HepG2 (cell line): ENCODE measurements around the gene HUNK. TPM values are rescaled to one million over a fixed set of nuclear protein-coding genes. Genes with fewer than 3 reads are reported as not detected.

Source experiments
- ATAC-seq: fragments of 200-7000 bp; cut with Tn5 transposase; 3 replicates; pipeline ENCODE4 v1.9.1; 2020; ENCODE audit warnings: mild to moderate bottlenecking, moderate library complexity
- BruUV-seq: library from RNA; stranded (reverse); fragments of 400-500 nt; replicated peaks from 2 replicates; lab custom pipeline; 2021; lab: Mats Ljungman, UMichigan
- CTCF ChIA-PET: fragments of 300-600 bp; formaldehyde crosslinking; extraction: SDS; loops from one replicate; lab custom pipeline; 2021; ENCODE audit warnings: low total read pairs, inconsistent platforms, low intra/inter-chr PET ratio; lab: Yijun Ruan, JAX
- POLR2A ChIA-PET: fragments of 350-600 bp; sonication (Branson Sonifier 250); formaldehyde crosslinking; loops from one replicate; lab custom pipeline; 2020; ENCODE audit warnings: antibody characterized with exemption, inconsistent platforms; lab: Yijun Ruan, JAX
- DNase-seq: peaks from one replicate; pipeline ENCODE4 v3.0.0-alpha.2; 2015; ENCODE audit warnings: low spot score
- FAIRE-seq: peaks from 3 replicates; lab custom pipeline; 2011; peaks lifted over from hg19 to GRCh38; lab: Jason Lieb, UNC
- H2AFZ ChIP-seq: one replicate; pipeline ENCODE4 v1.6.1; 2011; ENCODE audit warnings: low read length, inconsistent platforms
- H3K27ac ChIP-seq: fragments of 300-600 bp; 3 replicates; pipeline ENCODE4 v1.8.0; 2011; ENCODE audit warnings: mixed run types, mild to moderate bottlenecking, mixed read lengths, low read length, inconsistent platforms; ENCODE audit not compliant: insufficient read depth; ENCODE audit errors: extremely low read length
- H3K27me3 ChIP-seq, 2 experiments: fragments of 200-600 bp in 1 of 2; 2 replicates in 1 of 2; 3 replicates in 1 of 2; pipeline versions ENCODE4 v1.6.0 to v1.8.0; 2011; ENCODE audit warnings: low read length in 2 of 2, mild to moderate bottlenecking in 2 of 2, moderate library complexity in 2 of 2, inconsistent platforms in 1 of 2; ENCODE audit not compliant: insufficient read depth in 2 of 2, control insufficient read depth in 1 of 2
- H3K36me3 ChIP-seq, 2 experiments: fragments of 200-600 bp in 1 of 2; replicated peaks in 1 of 2; 2 replicates in 1 of 2; 3 replicates in 1 of 2; pipeline versions ENCODE4 v1.5.1 to v1.8.0; 2011; ENCODE audit warnings: low read length in 2 of 2, inconsistent platforms in 1 of 2; ENCODE audit not compliant: insufficient read depth in 2 of 2, control insufficient read depth in 1 of 2
- H3K4me1 ChIP-seq: 2 replicates; pipeline ENCODE4 v1.5.1; 2012; ENCODE audit warnings: low read length, inconsistent platforms; ENCODE audit not compliant: insufficient read depth
- H3K4me2 ChIP-seq: 2 replicates; pipeline ENCODE4 v1.6.0; 2011; ENCODE audit warnings: low read depth, low read length, inconsistent platforms
- H3K4me3 ChIP-seq, 3 experiments: fragments of 200-600 bp in 1 of 3; sonication (generic), shearing (Covaris generic) in 1 of 3; replicated peaks in 1 of 3; 2 replicates each; pipeline ENCODE4 v1.5.1; 2011 to 2016; ENCODE audit warnings: low read length in 3 of 3, inconsistent platforms in 2 of 3, low read depth in 2 of 3, mild to moderate bottlenecking in 2 of 3, control low read depth in 1 of 3, mixed read lengths in 1 of 3; ENCODE audit not compliant: insufficient read depth in 1 of 3
- H3K79me2 ChIP-seq: one replicate; pipeline ENCODE4 v1.6.1; 2011; ENCODE audit warnings: low read length, inconsistent platforms; ENCODE audit not compliant: insufficient read depth
- H3K9ac ChIP-seq: 2 replicates; pipeline ENCODE4 v1.6.0; 2011; ENCODE audit warnings: mild to moderate bottlenecking, low read depth, low read length, inconsistent platforms; ENCODE audit not compliant: insufficient read depth
- H3K9me3 ChIP-seq: 2 replicates; pipeline ENCODE4 v1.5.1; 2012; ENCODE audit warnings: mild to moderate bottlenecking, low read length
- H4K20me1 ChIP-seq: 2 replicates; pipeline ENCODE4 v1.6.0; 2011; ENCODE audit warnings: inconsistent platforms, mild to moderate bottlenecking, low read length, moderate library complexity; ENCODE audit not compliant: insufficient read depth
- ADNP ChIP-seq: sonication (generic); formaldehyde crosslinking; IDR thresholded peaks from 2 replicates; pipeline ENCODE4 v1.4.0; 2020; ENCODE audit warnings: missing genetic modification reagents
- ZNF282 ChIP-seq: fragments of 450-650 bp; IDR thresholded peaks from 2 replicates; pipeline ENCODE4 v1.6.1; 2018; ENCODE audit not compliant: partially characterized antibody
- WGBS: methylation state at CpG from one replicate; pipeline ENCODE4 v1.1.6; 2017; ENCODE audit warnings: low lambda C conversion rate; 5-methylcytosine and 5-hydroxymethylcytosine counted together
- in situ Hi-C: cut with HindIII; loops from 2 replicates; pipeline ENCODE4 v1.10.0; 2017; ENCODE audit warnings: low pct_unique_long_range_greater_than_20kb; ENCODE audit not compliant: extremely low pct_ligation_motif_present
- intact Hi-C: fragments of 100-400 bp; cut with micrococcal nuclease; formaldehyde crosslinking; loops from one replicate; pipeline ENCODE4 v1.10.0; 2022; ENCODE audit not compliant: unreplicated experiment
- polyA plus RNA-seq, 8 experiments: library from polyadenylated mRNA; depleted of rRNA in 3 of 8; stranded (reverse) in 7 of 8; unstranded in 1 of 8; fragments of >200 nt; fragmentation: Illumina TruSeq in 4 of 8; extraction: Trizol in 4 of 8; gene quantifications; 2 replicates each; pipeline versions ENCODE4 v1.2.1 to v1.2.3, GENCODE V29; 2011 to 2016; ENCODE audit warnings: low read depth in 4 of 8, missing spikeins in 1 of 8, mixed read lengths in 1 of 8; ENCODE audit not compliant: insufficient read depth in 1 of 8
- total RNA-seq, 5 experiments: library from RNA; depleted of rRNA; stranded (reverse); fragments of >200 nt; fragmentation: Illumina TruSeq; extraction: Trizol; gene quantifications; 2 replicates each; pipeline ENCODE4 v1.2.3, GENCODE V29; 2016; ENCODE audit warnings: low read depth in 1 of 5
- TF ChIP-seq, protein P1 (sequence below): sonication (generic); formaldehyde crosslinking; IDR thresholded peaks from 2 replicates; pipeline ENCODE4 v1.4.0; 2020; ENCODE audit warnings: missing genetic modification reagents, mild to moderate bottlenecking, borderline replicate concordance
- TF ChIP-seq, protein P2 (sequence below): sonication (generic); formaldehyde crosslinking; IDR thresholded peaks from 2 replicates; pipeline ENCODE4 v1.5.0; 2020; ENCODE audit warnings: mild to moderate bottlenecking, missing genetic modification reagents, borderline replicate concordance

The HUNK gene
- total and polyA plus RNA-seq, 2 of the 13 experiments (the other 11 are each of a cell fraction or from before 2014, with no cell fraction given) = 1.8 to 1.9 TPM

DNA sequence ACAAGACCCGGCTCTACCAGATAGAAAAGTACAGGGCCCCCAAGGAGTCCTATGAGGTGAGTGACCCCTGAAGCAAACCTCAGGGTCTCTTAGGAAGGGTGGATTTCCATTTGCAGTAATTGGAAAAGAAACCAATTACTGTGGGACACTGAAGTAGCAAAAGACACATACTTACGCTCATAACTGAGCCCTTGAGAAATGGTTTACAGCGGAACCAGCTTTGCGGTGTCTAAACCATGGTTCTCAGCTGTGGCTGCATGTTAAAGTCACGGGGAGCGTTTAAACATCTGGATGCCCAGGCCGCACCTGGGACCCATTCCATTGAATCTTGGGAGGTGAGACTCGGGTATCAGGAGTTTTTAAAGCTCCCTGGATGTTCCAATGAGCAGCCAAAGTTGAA lies 110.7 kb downstream of the HUNK start:
- H3K27me3 ChIP-seq = no peaks in the 10 kb centered on the region
- H3K9me3 ChIP-seq = no peaks in the 10 kb centered on the region
- no peak for DNase-seq
- BruUV-seq = no TSS peak
- CTCF ChIA-PET = no interaction called here
- no peak for FAIRE-seq
- no peak overlapping the region for H3K4me2 ChIP-seq
- no peak overlapping the region for H3K4me3 ChIP-seq
- no peak overlapping the region for H2AFZ ChIP-seq
- no peak overlapping the region for H3K27ac ChIP-seq
- 85% methylated on average over 8 of the region's 8 CpGs for WGBS
- H3K9ac ChIP-seq = no peak overlapping the region
- in situ Hi-C loops = loop anchor here (25.0 kb wide), 1 partner anchor 279 kb away; no protein-coding TSS in a partner anchor
- POLR2A ChIA-PET = no interaction called here
- H3K4me1 ChIP-seq = peaks cover 17% of the 10 kb centered on the region
- no peaks in the 10 kb centered on the region for H3K79me2 ChIP-seq
- peaks cover 0 to 8% of the 10 kb centered on the region in 2 experiments; a peak in 2 of 5 replicates for H3K36me3 ChIP-seq
- ATAC-seq = no peak
- no peaks in the 10 kb centered on the region for H4K20me1 ChIP-seq
- TF ChIP-seq ADNP (CRISPR knock-in tag) = no peak
- TF ChIP-seq, protein P1, sequence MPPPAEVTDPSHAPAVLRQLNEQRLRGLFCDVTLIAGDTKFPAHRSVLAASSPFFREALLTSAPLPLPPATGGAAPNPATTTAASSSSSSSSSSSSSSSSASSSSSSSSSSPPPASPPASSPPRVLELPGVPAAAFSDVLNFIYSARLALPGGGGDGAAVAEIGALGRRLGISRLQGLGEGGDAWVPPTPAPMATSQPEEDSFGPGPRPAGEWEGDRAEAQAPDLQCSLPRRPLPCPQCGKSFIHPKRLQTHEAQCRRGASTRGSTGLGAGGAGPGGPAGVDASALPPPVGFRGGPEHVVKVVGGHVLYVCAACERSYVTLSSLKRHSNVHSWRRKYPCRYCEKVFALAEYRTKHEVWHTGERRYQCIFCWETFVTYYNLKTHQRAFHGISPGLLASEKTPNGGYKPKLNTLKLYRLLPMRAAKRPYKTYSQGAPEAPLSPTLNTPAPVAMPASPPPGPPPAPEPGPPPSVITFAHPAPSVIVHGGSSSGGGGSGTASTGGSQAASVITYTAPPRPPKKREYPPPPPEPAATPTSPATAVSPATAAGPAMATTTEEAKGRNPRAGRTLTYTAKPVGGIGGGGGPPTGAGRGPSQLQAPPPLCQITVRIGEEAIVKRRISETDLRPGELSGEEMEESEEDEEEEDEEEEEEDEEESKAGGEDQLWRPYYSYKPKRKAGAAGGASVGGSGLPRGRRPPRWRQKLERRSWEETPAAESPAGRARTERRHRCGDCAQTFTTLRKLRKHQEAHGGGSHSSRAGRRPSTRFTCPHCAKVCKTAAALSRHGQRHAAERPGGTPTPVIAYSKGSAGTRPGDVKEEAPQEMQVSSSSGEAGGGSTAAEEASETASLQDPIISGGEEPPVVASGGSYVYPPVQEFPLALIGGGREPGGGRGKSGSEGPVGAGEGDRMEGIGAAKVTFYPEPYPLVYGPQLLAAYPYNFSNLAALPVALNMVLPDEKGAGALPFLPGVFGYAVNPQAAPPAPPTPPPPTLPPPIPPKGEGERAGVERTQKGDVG = no peak
- intact Hi-C loops = no loop called here

DNA sequence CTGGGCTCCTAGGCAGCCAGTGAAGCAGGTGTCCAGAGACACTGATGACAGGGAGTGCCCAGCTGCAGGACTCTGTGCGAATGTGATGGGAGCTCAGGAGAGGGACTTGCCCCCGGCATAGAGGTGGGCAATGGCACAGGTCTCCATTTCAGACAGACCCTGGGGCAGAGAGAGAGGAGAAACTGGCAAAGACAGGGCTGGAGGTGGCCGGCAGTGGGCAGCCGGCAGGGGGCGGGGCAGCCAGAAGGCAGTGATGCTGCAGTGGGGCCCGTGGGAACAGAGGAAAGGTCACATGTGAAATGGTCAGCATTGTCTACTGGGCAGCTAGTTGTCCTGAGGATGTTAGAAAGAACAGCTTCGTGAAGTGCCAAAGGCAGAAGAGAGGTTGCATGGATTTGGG lies 112.6 kb downstream of the HUNK start:
- H3K27ac ChIP-seq = no peak overlapping the region
- in situ Hi-C loops (loop anchor here (25.0 kb wide), 1 partner anchor 277 kb away; no protein-coding TSS in a partner anchor), intact Hi-C loops (no loop called here)
- peaks cover 21% of the 10 kb centered on the region for H3K4me1 ChIP-seq
- H3K4me3 ChIP-seq = no peak overlapping the region
- H3K79me2 ChIP-seq = no peaks in the 10 kb centered on the region
- 72% methylated on average over 7 of the region's 7 CpGs for WGBS
- no peaks in the 10 kb centered on the region for H3K27me3 ChIP-seq
- H3K9ac ChIP-seq = no peak overlapping the region
- peaks cover 0 to 8% of the 10 kb centered on the region in 2 experiments; a peak in 2 of 5 replicates for H3K36me3 ChIP-seq
- no peak for TF ChIP-seq ZNF282
- TF ChIP-seq, protein P2, sequence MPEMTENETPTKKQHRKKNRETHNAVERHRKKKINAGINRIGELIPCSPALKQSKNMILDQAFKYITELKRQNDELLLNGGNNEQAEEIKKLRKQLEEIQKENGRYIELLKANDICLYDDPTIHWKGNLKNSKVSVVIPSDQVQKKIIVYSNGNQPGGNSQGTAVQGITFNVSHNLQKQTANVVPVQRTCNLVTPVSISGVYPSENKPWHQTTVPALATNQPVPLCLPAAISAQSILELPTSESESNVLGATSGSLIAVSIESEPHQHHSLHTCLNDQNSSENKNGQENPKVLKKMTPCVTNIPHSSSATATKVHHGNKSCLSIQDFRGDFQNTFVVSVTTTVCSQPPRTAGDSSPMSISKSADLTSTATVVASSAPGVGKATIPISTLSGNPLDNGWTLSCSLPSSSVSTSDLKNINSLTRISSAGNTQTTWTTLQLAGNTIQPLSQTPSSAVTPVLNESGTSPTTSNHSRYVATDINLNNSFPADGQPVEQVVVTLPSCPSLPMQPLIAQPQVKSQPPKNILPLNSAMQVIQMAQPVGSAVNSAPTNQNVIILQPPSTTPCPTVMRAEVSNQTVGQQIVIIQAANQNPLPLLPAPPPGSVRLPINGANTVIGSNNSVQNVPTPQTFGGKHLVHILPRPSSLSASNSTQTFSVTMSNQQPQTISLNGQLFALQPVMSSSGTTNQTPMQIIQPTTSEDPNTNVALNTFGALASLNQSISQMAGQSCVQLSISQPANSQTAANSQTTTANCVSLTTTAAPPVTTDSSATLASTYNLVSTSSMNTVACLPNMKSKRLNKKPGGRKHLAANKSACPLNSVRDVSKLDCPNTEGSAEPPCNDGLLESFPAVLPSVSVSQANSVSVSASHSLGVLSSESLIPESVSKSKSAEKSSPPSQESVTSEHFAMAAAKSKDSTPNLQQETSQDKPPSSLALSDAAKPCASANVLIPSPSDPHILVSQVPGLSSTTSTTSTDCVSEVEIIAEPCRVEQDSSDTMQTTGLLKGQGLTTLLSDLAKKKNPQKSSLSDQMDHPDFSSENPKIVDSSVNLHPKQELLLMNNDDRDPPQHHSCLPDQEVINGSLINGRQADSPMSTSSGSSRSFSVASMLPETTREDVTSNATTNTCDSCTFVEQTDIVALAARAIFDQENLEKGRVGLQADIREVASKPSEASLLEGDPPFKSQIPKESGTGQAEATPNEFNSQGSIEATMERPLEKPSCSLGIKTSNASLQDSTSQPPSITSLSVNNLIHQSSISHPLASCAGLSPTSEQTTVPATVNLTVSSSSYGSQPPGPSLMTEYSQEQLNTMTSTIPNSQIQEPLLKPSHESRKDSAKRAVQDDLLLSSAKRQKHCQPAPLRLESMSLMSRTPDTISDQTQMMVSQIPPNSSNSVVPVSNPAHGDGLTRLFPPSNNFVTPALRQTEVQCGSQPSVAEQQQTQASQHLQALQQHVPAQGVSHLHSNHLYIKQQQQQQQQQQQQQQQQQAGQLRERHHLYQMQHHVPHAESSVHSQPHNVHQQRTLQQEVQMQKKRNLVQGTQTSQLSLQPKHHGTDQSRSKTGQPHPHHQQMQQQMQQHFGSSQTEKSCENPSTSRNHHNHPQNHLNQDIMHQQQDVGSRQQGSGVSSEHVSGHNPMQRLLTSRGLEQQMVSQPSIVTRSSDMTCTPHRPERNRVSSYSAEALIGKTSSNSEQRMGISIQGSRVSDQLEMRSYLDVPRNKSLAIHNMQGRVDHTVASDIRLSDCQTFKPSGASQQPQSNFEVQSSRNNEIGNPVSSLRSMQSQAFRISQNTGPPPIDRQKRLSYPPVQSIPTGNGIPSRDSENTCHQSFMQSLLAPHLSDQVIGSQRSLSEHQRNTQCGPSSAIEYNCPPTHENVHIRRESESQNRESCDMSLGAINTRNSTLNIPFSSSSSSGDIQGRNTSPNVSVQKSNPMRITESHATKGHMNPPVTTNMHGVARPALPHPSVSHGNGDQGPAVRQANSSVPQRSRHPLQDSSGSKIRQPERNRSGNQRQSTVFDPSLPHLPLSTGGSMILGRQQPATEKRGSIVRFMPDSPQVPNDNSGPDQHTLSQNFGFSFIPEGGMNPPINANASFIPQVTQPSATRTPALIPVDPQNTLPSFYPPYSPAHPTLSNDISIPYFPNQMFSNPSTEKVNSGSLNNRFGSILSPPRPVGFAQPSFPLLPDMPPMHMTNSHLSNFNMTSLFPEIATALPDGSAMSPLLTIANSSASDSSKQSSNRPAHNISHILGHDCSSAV (CRISPR knock-in tag) = no peak
- ChIA-PET CTCF (no interaction called here), POLR2A (no interaction called here)
- H3K4me2 ChIP-seq = no peak overlapping the region
- ATAC-seq (no peak), DNase-seq (no peak), FAIRE-seq (no peak)
- no peak overlapping the region for H2AFZ ChIP-seq
- no peaks in the 10 kb centered on the region for H3K9me3 ChIP-seq
- no TSS peak for BruUV-seq
- H4K20me1 ChIP-seq = no peaks in the 10 kb centered on the region
